ENCODE results near the gene CCDC88B.

CCDC88B gene

GRCh38 chr11:64381350-64381749 lies 41.3 kb downstream of the CCDC88B start:
- no peaks in the 10 kb centered on the region for H3K9me3 Mint-ChIP-seq

DNA sequence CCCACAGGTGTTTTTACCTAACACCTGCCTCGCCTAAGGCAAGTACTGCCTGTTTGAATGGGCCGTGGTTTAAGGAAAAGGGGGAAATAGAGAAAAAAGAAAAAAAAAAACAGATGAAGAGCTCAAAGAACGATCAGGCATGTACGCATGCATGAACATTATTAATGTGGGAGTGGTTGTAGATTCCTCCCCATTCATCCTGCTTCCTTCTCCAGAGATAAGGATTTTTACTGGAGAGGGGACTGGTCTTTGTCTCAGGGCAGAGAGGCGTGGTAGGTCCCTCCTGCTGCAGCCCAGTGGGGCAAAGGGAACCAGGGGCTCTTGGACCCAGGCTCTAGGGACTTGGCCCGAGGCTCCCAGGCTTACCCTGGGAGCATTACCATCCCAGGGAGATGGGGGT lies 42.0 kb downstream of the CCDC88B start:
- Mint-ChIP-seq H3K4me1 (peaks cover 19% of the 10 kb centered on the region), H3K36me3 (ENCODE audit: low read depth) (no peaks in the 10 kb centered on the region), H3K4me3 (no peak overlapping the region), H3K9me3 (no peaks in the 10 kb centered on the region), H3K27ac (no peak overlapping the region), H3K27me3 (ENCODE audit: low read depth, poor library complexity) (peaks cover 6% of the 10 kb centered on the region)
- TF ChIP-seq, protein P1, sequence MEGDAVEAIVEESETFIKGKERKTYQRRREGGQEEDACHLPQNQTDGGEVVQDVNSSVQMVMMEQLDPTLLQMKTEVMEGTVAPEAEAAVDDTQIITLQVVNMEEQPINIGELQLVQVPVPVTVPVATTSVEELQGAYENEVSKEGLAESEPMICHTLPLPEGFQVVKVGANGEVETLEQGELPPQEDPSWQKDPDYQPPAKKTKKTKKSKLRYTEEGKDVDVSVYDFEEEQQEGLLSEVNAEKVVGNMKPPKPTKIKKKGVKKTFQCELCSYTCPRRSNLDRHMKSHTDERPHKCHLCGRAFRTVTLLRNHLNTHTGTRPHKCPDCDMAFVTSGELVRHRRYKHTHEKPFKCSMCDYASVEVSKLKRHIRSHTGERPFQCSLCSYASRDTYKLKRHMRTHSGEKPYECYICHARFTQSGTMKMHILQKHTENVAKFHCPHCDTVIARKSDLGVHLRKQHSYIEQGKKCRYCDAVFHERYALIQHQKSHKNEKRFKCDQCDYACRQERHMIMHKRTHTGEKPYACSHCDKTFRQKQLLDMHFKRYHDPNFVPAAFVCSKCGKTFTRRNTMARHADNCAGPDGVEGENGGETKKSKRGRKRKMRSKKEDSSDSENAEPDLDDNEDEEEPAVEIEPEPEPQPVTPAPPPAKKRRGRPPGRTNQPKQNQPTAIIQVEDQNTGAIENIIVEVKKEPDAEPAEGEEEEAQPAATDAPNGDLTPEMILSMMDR (IDR thresholded peaks at IDR 0.05): no peak
- no peak for DNase-seq

More at GRCh38 chr11:64381350-64381749, 41.3 kb downstream of the CCDC88B start:
- Mint-ChIP-seq H3K27me3 (ENCODE audit: low read depth, poor library complexity) (peaks cover 4% of the 10 kb centered on the region), H3K4me1 (peaks cover 19% of the 10 kb centered on the region), H3K4me3 (no peak overlapping the region), H3K36me3 (ENCODE audit: low read depth) (no peaks in the 10 kb centered on the region), H3K27ac (no peak overlapping the region)
- no peak for DNase-seq
- TF ChIP-seq, protein P1 (IDR thresholded peaks at IDR 0.05): no peak

DNA sequence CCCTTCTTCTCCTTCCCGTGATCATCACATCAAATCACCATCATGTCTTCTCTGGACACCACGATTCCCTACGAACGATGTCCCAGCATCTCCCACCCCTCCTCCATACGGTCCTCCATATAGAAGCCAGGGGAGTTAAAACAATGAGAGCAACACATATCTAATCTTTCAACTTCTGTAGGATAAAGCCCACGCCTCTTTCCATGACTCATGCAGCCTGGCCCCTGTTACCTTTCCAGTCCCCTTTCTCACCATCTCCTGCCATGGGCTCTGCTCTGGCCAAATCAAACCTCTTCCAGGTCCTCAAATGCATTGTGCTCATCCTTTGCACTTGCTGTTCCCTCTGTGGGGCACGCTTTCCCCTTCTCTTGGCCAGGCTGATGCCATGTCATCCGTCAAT lies 42.6 kb downstream of the CCDC88B start:
- Mint-ChIP-seq H3K27me3 (ENCODE audit: low read depth, poor library complexity) (peaks cover 11% of the 10 kb centered on the region), H3K9me3 (no peaks in the 10 kb centered on the region), H3K27ac (no peak overlapping the region), H3K4me1 (peaks cover 19% of the 10 kb centered on the region), H3K36me3 (ENCODE audit: low read depth) (no peaks in the 10 kb centered on the region), H3K4me3 (no peak overlapping the region)
- TF ChIP-seq, protein P1 (IDR thresholded peaks at IDR 0.05): no peak
- no peak for DNase-seq

- Mint-ChIP-seq H3K27ac (no peak overlapping the region), H3K4me1 (peaks cover 23% of the 10 kb centered on the region), H3K27me3 (ENCODE audit: low read depth, poor library complexity) (peaks cover 20% of the 10 kb centered on the region), H3K4me3 (no peak overlapping the region), H3K9me3 (no peaks in the 10 kb centered on the region), H3K36me3 (ENCODE audit: low read depth) (no peaks in the 10 kb centered on the region)
- TF ChIP-seq, protein P1 (IDR thresholded peaks at IDR 0.05): no peak
- DNase-seq: no peak
Observed at GRCh38 chr11:64383580-64383979, 43.6 kb downstream of the CCDC88B start.

DNA sequence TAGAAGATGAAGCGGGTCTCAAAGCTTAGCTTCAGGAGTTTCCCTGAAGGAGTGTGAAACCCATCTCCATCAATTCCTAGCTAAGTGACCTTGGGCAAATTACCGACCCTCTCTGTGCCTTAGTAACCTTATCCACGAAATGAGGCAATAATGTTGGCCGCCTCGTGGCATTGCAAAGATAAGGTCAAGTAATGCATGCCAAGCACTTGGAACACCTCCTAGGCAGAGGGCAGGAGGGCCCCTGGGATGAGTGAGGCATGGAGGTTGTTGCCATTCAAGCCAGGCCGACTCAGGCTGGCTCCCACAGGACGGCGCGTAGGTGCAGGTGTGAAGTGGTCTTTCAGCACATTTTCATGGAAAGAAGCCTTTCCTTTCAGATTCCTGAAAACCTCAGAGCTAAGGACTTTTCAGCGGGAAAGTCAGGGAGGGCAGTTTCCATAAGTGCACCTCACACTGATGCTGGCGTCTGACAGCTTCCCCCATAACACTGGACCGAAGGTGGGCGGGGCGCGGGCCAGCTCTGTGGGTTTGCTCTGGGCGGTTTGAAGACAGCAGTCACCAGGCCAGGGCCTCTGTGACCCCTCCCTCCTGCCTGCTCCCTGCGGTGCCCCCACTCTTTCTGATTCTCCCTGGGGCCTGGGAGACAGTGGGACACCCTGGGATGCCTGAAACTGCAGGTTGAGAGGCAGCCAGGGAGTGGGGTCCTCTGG lies 44.2 kb downstream of the CCDC88B start:
- H3K4me3 Mint-ChIP-seq: no peak overlapping the region
- H3K9me3 Mint-ChIP-seq: no peaks in the 10 kb centered on the region
- no peaks in the 10 kb centered on the region for H3K36me3 Mint-ChIP-seq (ENCODE audit: low read depth)
- no peak overlapping the region for H3K27ac Mint-ChIP-seq
- DNase-seq: no peak
- TF ChIP-seq, protein P1 (IDR thresholded peaks at IDR 0.05): no peak
- peaks cover 26% of the 10 kb centered on the region for H3K27me3 Mint-ChIP-seq (ENCODE audit: low read depth, poor library complexity)
- peaks cover 29% of the 10 kb centered on the region for H3K4me1 Mint-ChIP-seq

Data from nephron progenitor cell (in vitro differentiated cells).